ENCODE results near the gene GAL3ST2.

The GAL3ST2 gene

DNA sequence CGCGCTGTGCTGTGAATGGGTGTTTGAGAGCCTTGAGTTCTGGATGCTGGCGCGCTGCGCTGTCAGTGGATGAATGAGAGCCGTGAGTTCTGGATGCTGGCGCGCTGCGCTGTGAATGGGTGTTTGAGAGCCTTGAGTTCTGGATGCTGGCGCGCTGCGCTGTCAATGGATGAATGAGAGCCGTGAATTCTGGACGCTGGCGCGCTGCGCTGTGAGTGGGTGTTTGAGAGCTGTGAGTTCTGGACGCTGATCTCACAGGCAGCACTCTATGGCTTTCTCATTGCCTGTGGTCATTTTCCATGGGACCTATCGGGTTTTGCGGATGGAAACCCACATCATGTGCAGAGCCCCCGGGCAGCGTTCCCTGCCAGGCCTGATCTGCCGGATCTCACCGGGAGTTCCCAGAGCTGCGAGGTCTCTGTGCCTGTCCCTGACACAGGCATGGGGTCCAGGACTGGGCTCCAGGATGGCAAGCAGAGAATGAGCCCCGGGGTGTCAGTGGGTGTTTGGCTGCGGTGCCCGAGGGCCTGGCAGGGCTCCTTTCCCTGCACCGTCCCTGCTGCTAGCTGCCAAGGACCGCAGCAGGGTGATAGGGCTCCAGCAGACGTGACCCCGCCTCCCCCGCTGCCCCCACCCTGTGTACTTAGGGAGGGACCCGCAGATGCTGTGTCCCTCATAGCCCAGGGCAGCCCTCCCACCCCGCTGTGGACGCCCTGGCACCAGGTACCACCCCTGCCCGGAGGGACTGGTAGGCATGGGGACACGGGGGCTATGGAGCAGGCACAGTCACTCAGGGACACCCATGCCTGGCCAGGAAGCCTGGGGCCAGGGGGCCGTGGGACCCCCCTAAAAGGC, 72.4 kb downstream of the GAL3ST2 start:
- DNase-seq: no peak

DNA sequence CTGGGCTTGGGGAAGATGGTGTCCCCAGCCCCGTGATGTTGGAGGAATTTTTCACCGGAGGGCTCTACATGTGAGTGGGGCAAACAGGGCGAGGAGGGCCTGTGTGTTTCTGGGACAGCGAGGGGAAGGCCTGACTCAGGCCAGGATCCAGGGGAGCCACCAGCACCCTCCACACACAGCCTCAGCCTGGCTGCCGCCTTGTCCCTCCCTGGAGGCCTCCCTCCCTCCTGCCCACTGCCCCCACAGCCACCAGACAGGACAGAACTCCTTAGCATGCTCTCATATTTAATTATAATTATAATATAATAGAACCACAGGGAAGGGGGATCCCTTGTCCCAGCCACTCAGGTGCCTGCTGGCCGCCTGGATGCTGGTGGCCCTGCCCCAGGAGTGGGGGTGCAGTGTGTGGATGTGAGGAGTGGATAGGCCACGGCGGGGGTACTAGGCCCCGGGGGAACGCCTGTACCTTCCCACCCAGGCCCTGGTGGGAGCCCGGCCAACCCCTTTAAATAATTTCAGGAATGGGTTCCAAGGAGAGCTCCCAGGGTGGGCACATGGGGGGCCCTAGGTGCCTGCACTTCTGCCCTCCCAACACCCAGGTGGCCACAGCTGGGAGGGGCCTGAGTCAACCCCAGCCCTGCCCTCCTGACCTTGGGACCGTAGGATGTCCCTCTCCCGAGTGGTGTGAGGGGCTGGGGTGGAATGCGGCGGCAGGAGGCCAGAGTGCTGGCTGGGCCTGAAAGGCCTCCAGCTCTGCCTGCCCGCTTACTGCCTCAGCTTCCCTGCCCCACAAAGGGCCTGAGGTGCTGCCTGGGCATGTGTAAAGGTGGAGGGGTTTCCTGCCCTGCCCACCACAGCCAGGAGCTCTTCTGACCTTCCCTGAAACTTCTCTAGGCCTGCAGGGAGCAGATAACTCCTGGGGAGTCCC, 73.3 kb downstream of the GAL3ST2 start:
- no peak for DNase-seq

DNA sequence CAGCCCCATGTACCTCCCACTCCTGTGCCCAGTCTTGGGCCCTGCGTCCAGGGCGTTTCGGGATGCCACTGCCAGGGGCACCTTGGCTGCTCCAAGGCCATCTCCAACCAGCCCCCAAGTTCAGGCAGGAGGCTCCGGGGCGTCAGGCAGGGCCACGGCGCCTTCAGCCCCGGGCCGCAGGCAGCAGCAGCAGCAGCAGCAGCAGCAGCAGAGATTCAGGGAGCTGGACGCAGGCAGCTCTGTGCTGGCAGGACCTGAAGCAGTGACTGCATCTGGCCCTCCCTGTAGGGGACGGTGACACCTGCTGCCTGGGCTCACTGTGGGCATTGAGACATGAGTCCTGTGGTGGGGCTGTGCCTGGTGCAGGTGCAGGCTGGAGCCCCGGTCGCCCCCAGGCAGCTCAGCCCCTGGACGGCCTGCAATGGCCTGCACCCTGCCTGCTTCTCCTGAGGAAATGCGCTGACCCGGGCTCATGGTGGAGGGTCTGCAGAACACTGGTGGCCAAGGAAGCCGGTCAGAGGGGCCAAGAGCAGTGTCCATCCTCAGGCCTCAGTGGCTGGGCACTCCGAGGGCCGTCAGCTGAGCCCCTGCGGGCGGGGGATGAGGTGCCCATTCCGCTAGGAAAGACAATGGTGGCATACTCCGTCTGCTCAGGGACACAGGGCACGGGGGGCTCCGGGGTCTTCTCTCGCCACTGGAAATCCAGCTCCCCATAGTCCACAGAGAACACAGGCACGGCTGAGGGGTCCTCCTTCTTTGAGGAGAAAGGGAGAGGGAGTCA, 74.1 kb downstream of the GAL3ST2 start:
- DNase-seq: no peak

DNA sequence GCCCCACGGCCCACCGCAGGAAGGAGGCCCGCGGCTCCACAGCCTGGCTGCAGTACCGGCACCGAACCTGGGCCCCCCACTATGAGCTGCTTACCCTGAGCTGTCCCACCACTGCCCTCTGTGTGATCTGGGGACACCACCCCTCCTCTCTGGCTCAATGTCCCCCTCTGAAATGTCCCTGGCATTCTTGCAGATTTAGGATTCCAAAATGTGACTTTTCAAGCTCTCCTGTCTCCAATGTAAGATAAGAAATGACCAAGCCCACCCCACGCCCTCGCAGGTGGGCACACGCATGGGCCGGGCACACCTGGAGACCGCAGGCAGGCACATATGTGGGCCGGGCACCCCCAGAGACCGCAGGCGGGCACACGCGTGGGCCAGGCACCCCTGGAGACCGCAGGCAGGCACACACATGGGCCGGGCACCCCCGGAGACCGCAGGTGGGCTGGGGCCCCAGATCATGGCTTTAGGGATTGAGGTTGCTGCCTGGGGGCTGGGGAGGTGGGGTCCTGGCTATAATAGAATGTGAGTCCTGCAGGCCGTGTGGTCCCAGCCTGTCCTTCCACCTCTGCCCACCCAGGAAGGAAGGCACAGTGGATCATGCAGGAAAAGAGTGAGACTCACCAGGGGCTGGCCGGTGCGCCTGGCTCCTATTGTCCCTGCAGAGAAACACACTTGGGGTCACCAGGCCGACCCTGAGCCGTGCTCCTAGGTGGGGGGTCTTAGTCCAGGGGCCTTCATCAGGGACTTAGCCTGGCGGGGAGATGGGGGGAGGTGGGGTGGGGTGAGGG, 74.9 kb downstream of the GAL3ST2 start:
- no peak for DNase-seq

DNA sequence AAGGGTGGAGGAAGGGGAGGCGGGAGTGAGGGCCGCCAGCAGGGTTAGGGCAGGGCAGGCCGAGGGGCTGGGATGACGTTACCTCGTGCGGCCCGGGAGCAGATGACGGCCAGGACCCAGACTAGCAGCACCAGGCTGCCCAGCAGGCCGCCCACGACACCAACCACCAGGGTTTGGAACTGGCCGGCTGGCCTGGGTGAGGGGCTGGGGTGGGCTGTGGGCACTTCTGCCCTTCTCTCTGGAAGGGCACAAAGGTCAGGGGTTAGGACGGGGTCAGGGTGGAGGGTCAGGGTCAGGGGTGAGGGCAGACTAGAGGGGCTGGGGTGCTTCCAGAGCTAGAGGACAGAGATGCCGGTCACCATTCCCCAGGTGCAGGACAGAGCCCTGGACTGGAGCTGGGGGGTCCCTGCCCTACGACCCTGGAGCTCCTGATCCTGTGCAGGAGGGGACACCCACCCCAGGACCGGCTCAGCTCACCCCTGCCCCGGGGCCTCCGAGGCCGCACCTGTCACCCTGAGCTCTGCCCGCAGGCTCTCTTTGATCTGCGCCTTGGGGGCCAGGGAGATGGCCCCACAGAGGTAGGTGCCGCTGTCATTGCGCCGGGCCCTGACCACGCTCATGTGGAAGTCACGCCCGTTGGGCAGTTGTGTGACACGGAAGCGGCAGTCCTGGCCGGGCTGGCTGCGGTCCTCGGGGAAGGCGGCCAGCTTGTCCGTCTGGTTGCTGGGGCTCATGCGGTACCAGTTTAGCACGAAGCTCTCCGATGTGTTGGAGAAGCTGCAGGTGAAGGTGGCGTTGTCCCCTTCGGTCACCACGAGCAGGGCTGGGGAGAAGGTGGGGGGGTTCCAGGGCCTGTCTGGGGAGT, 75.7 kb downstream of the GAL3ST2 start:
- no peak for DNase-seq

DNA sequence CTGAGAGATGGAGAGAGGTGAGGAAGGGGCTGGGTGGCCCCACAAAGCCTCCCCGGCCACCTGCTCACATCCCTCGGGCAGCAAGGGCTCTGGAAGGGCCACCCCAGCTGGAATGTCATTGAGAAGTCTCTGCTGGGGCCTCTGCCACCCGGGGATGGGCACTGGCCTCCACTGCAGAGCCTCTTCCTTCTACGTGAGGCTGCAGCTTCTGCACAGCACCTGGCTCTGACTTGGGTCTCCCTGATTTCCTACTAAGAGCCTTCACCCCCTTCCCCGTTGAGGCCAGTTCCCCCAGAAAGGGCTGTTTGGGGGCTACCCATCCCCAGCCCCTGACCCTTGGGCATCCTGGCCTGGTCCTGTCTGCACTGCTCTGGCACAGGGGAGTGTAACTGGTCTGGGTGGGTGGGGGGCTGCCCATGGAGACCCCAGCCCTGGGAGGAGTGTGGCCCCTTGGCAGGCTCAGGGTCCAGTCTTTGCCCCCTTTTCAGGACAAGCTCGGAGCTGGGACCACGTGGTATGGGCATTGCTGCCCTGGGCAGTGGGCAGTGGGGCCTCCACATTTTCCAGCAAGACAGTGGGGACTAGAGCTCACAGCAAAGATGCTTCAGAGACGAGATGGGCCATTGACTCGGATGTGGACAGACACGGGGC, 76.5 kb downstream of the GAL3ST2 start:
- no peak for DNase-seq

Data from EL (cell line).